ENCODE results near the gene LCN10. TPM values are rescaled to one million over a fixed set of nuclear protein-coding genes. Genes with fewer than 3 reads are reported as not detected.

Gene LCN10
- total RNA-seq, 4 donors from 2014 or later: 7.0 to 12.6 (median 9.8) TPM

GRCh38 chr9:136695435-136695895 is 47.3 kb downstream of the LCN10 start:
- Histone ChIP-seq H3K27ac (replicated peaks in 1 of 4) (no peak overlapping the region), H3K4me1 (peaks cover 16 to 24% (median 21%) of the 10 kb centered on the region in 4 donors), H3K27me3 (peaks cover 0 to 31% (median 0%) of the 10 kb centered on the region in 4 donors), H3K4me3 (no peak overlapping the region), H3K9me3 (no peaks in the 10 kb centered on the region), H3K36me3 (no peaks in the 10 kb centered on the region)
- DNase-seq (ENCODE audit: extremely low spot score): no peak
- TF ChIP-seq POLR2A (IDR thresholded peaks at IDR 0.05; ENCODE audit: low read depth) (no peak), CTCF (IDR thresholded peaks at IDR 0.05) (no peak), EP300 (IDR thresholded peaks at IDR 0.05) (no peak)
- intact Hi-C loops (cut with DNase I): loop anchor here (10.0 kb wide), 1 partner anchor 211 kb away; the partner anchor contains the start of gene SEC16A
- WGBS: 76% methylated on average over 9 of the region's 10 CpGs

GRCh38 chr9:136694872-136695247 is 47.9 kb downstream of the LCN10 start:
- no peaks in the 10 kb centered on the region for H3K36me3 ChIP-seq
- H3K27ac ChIP-seq (replicated peaks in 1 of 4): no peak overlapping the region
- DNase-seq (ENCODE audit: extremely low spot score): no peak
- TF ChIP-seq POLR2A (IDR thresholded peaks at IDR 0.05; ENCODE audit: low read depth) (no peak), EP300 (IDR thresholded peaks at IDR 0.05) (no peak), CTCF (IDR thresholded peaks at IDR 0.05) (no peak), POLR2AphosphoS5 (IDR thresholded peaks at IDR 0.05) (no peak)
- no peak overlapping the region for H3K4me3 ChIP-seq
- H3K4me1 ChIP-seq: peaks cover 22 to 30% (median 27%) of the 10 kb centered on the region in 4 donors
- H3K9me3 ChIP-seq: no peaks in the 10 kb centered on the region
- H3K27me3 ChIP-seq: peaks cover 0 to 25% (median 0%) of the 10 kb centered on the region in 4 donors
- intact Hi-C loops (cut with DNase I): loop anchor here (10.0 kb wide), 1 partner anchor 210 kb away; the partner anchor contains the start of gene SEC16A
- WGBS: 93% methylated on average over 11 of the region's 11 CpGs

GRCh38 chr9:136694163-136694871 is 48.4 kb downstream of the LCN10 start:
- Histone ChIP-seq H3K36me3 (no peaks in the 10 kb centered on the region), H3K27ac (replicated peaks in 1 of 4) (no peak overlapping the region), H3K9me3 (no peaks in the 10 kb centered on the region), H3K27me3 (peaks cover 0 to 20% (median 0%) of the 10 kb centered on the region in 4 donors), H3K4me3 (no peak overlapping the region), H3K4me1 (peaks cover 27 to 35% (median 29%) of the 10 kb centered on the region in 4 donors)
- 39% methylated on average over 23 of the region's 32 CpGs for WGBS
- no peak for DNase-seq (ENCODE audit: extremely low spot score)
- TF ChIP-seq CTCF (IDR thresholded peaks at IDR 0.05) (peak; percentile 59 to 80 (median 60)), POLR2A (IDR thresholded peaks at IDR 0.05; ENCODE audit: low read depth) (no peak), POLR2AphosphoS5 (IDR thresholded peaks at IDR 0.05) (no peak), EP300 (IDR thresholded peaks at IDR 0.05) (no peak)
- intact Hi-C loops (cut with DNase I): loop anchor here (10.0 kb wide), 1 partner anchor 210 kb away; the partner anchor contains the start of gene SEC16A

- Histone ChIP-seq H3K27ac (replicated peaks in 1 of 4) (no peak overlapping the region), H3K27me3 (peaks cover 0 to 19% (median 0%) of the 10 kb centered on the region in 4 donors), H3K9me3 (no peaks in the 10 kb centered on the region), H3K4me3 (no peak overlapping the region), H3K4me1 (peaks cover 30 to 37% (median 35%) of the 10 kb centered on the region in 4 donors), H3K36me3 (no peaks in the 10 kb centered on the region)
- DNase-seq (ENCODE audit: extremely low spot score): no peak
- TF ChIP-seq EP300 (IDR thresholded peaks at IDR 0.05) (no peak), POLR2A (IDR thresholded peaks at IDR 0.05; ENCODE audit: low read depth) (no peak), POLR2AphosphoS5 (IDR thresholded peaks at IDR 0.05) (no peak), CTCF (IDR thresholded peaks at IDR 0.05) (no peak)
- intact Hi-C loops (cut with DNase I): loop anchor here (10.0 kb wide), 1 partner anchor 209 kb away; the partner anchor contains the start of gene SEC16A
- 71% methylated on average over 15 of the region's 15 CpGs for WGBS
These were observed 49.1 kb downstream of the LCN10 start for GRCh38 chr9:136693490-136694162.

All from esophagus muscularis mucosa (tissue), 4 donors.